Heart right ventricle (tissue), 16 donors: ENCODE results near the gene CCDC7. TPM values are rescaled to one million over a fixed set of nuclear protein-coding genes. Genes with fewer than 3 reads are reported as not detected.

ENCODE experiments used
- ATAC-seq, 8 donors: fragments of 200-7000 bp; cut with Tn5 transposase; one replicate each; pipeline ENCODE4 v1.9.1; 2020; ENCODE audit warnings: mild to moderate bottlenecking in 8 of 8, moderate library complexity in 8 of 8, moderate number of reproducible peaks in 1 of 8
- DNase-seq, 2 donors: peaks; one replicate each; pipeline ENCODE4 v3.0.0-alpha.2; 2020
- H3K27ac ChIP-seq, 10 donors: fragments of 200-600 bp; sonication (generic) in 2 of 10; one replicate each; pipeline versions ENCODE4 v1.5.0 to v1.8.0; 2020 to 2022; ENCODE audit warnings: mild to moderate bottlenecking in 3 of 10
- H3K27me3 ChIP-seq, 7 donors: fragments of 200-600 bp; one replicate each; pipeline ENCODE4 v1.8.0; 2021 to 2022; ENCODE audit warnings: mild to moderate bottlenecking in 2 of 7
- H3K36me3 ChIP-seq, 9 donors: fragments of 200-600 bp; sonication (generic) in 1 of 9; one replicate each; pipeline versions ENCODE4 v1.5.0 to v1.8.0; 2020 to 2022; ENCODE audit warnings: mild to moderate bottlenecking in 2 of 9
- H3K4me1 ChIP-seq, 9 donors: fragments of 200-600 bp; sonication (generic) in 1 of 9; one replicate each; pipeline versions ENCODE4 v1.5.0 to v1.8.0; 2020 to 2022; ENCODE audit warnings: mild to moderate bottlenecking in 4 of 9
- H3K4me3 ChIP-seq, 10 donors: fragments of 200-600 bp; sonication (generic) in 2 of 10; one replicate each; pipeline versions ENCODE4 v1.5.0 to v1.8.0; 2020 to 2022; ENCODE audit warnings: mild to moderate bottlenecking in 7 of 10, moderate library complexity in 2 of 10
- H3K9me3 ChIP-seq, 11 donors: fragments of 200-600 bp in 10 of 11; sonication (generic) in 2 of 11; one replicate each; pipeline versions ENCODE4 v1.5.0 to v1.8.0; 2013 to 2022; ENCODE audit warnings: mild to moderate bottlenecking in 2 of 11, control low read depth in 1 of 11, moderate library complexity in 1 of 11
- CTCF ChIP-seq, 9 donors: fragments of 200-600 bp; sonication (generic) in 2 of 9; IDR thresholded peaks; one replicate each; pipeline versions ENCODE4 v1.5.0 to v1.8.0; 2021 to 2022; ENCODE audit warnings: antibody characterized with exemption in 9 of 9, mild to moderate bottlenecking in 5 of 9, moderate library complexity in 1 of 9
- WGBS, 2 donors: extraction: QIAGEN DNeasy Blood & Tissue Kit; methylation state at CpG; one replicate each; pipeline ENCODE4 v1.1.7; 2013; ENCODE audit warnings: inconsistent platforms in 1 of 2; 5-methylcytosine and 5-hydroxymethylcytosine counted together
- intact Hi-C, 10 donors: fragments of 100-400 bp; cut with DNase I; formaldehyde crosslinking; loops; one replicate each; pipeline versions ENCODE4 v1.11.1 to v1.14.2; 2022
- polyA plus RNA-seq, 2 donors: library from polyadenylated mRNA; stranded (reverse); fragments of 200-250 nt; gene quantifications; one replicate each; pipeline ENCODE4 v1.2.3, GENCODE V29; 2013
- total RNA-seq, 10 donors: library from RNA; stranded (reverse); fragmentation: NEBNext Ultra II Directional in 3 of 10; extraction: Animal tissue kit (Norgen Biotek cat#: 25700) in 3 of 10; gene quantifications; one replicate each; pipeline versions ENCODE4 v1.2.1 to v1.2.4, GENCODE V29; 2021 to 2023
- donor health status: Arrhythmogenic right ventricular cardiomyopathy.
- donor health status: ischemic (EF 13 %, LVEDD 7.1; RV severe dilation, severe dysfunction).
- donor health status: healthy with polysubstance abuse.
- donor health status: DM: no; HTN: yes; CAD: no.
- donor health status: DM: no; HTN: no; CAD: no.
- donor health status: ischemic (EF 25% LVEDD 6.9; RV normal size, moderate dysfunction).
- donor health status: ischemic (EF 25% LVEDD 5.7; RV mildly dilated, moderate dysfunction).
- donor health status: healthy.
- donor health status: DM: yes; HTN: yes; CAD: no.
- donor health status: Ischemic cardiomyopathy.
- donor health status: ischemic (EF 35%, LVEDD 5.7; RV mildly dilated, moderate dysfunction).
- donor health status: nonischemic (EF 11% LVEDD 7.7; RV severe dilation, severe dysfunction).
- donor health status: DM: yes; HTN: yes; CAD: no.
- donor health status: PGD.
- donor health status: ischemic (EF 29% LVEDD 5.4; RV normal size, mild dysfunction).
- donor health status: nonischemic (EF 23%, LVEDD 6.1; RV moderate dilation, normal function).

The CCDC7 gene
- total and polyA plus RNA-seq, 12 donors, result 0.96 to 34.1 (median 20.4) TPM

GRCh38 chr10:32616438-32616837 is 170.5 kb downstream of the CCDC7 start:
- no peak for TF ChIP-seq CTCF (IDR thresholded peaks at IDR 0.05)
- no peaks in the 10 kb centered on the region for H3K4me1 ChIP-seq
- peaks cover 0 to 62% (median 24%) of the 10 kb centered on the region in 11 donors for H3K9me3 ChIP-seq
- no peak overlapping the region for H3K27ac ChIP-seq
- ATAC-seq (no peak), DNase-seq (no peak)
- H3K36me3 ChIP-seq, result no peaks in the 10 kb centered on the region
- no peaks in the 10 kb centered on the region for H3K27me3 ChIP-seq
- no peak overlapping the region for H3K4me3 ChIP-seq
- intact Hi-C loops, result no loop called here
- 79 to 90% methylated on average over 2 of the region's 2 CpGs for WGBS, 2 donors

GRCh38 chr10:32618482-32618881 is 172.5 kb downstream of the CCDC7 start:
- Histone ChIP-seq H3K4me3 (no peak overlapping the region), H3K9me3 (peaks cover 0 to 56% (median 13%) of the 10 kb centered on the region in 11 donors), H3K4me1 (no peaks in the 10 kb centered on the region), H3K36me3 (peaks cover 0 to 2% (median 0%) of the 10 kb centered on the region in 9 donors), H3K27ac (no peak overlapping the region), H3K27me3 (no peaks in the 10 kb centered on the region)
- intact Hi-C loops, result no loop called here
- ATAC-seq (no peak), DNase-seq (no peak)
- TF ChIP-seq CTCF (IDR thresholded peaks at IDR 0.05), result no peak

- peaks cover 0 to 35% (median 10%) of the 10 kb centered on the region in 11 donors for H3K9me3 ChIP-seq
- 79 to 95% methylated on average over 1 of the region's 1 CpG for WGBS, 2 donors
- no peak for TF ChIP-seq CTCF (IDR thresholded peaks at IDR 0.05)
- H3K27me3 ChIP-seq, result no peaks in the 10 kb centered on the region
- DNase-seq, result no peak
- no peak overlapping the region for H3K27ac ChIP-seq
- ATAC-seq, result no peak
- H3K4me3 ChIP-seq, result no peak overlapping the region
- peaks cover 0 to 17% (median 0%) of the 10 kb centered on the region in 9 donors for H3K36me3 ChIP-seq
- no peaks in the 10 kb centered on the region for H3K4me1 ChIP-seq
- intact Hi-C loops, result no loop called here
Observed at GRCh38 chr10:32621969-32622368, 176.0 kb downstream of the CCDC7 start.

- H3K36me3 ChIP-seq, result peaks cover 0 to 17% (median 0%) of the 10 kb centered on the region in 9 donors
- no peak overlapping the region for H3K4me3 ChIP-seq
- no peak for TF ChIP-seq CTCF (IDR thresholded peaks at IDR 0.05)
- DNase-seq (no peak), ATAC-seq (no peak)
- H3K4me1 ChIP-seq, result no peaks in the 10 kb centered on the region
- intact Hi-C loops, result no loop called here
- 84 to 88% methylated on average over 2 of the region's 2 CpGs for WGBS, 2 donors
- H3K27ac ChIP-seq, result no peak overlapping the region
- H3K9me3 ChIP-seq, result peaks cover 0 to 36% (median 11%) of the 10 kb centered on the region in 11 donors
- no peaks in the 10 kb centered on the region for H3K27me3 ChIP-seq
Observed at GRCh38 chr10:32622409-32622808, 176.5 kb downstream of the CCDC7 start.
